ENCODE results near the gene ZMYND19.

GRCh38 chr9:137632230-137633161 is 42.2 kb upstream of the ZMYND19 start:
- TF ChIP-seq CTCF (IDR thresholded peaks at IDR 0.05; ENCODE audit: insufficient read depth, low read length) (no peak), POLR2AphosphoS5 (IDR thresholded peaks at IDR 0.05; ENCODE audit: low read depth) (no peak), SPI1 (IDR thresholded peaks at IDR 0.05; ENCODE audit: borderline replicate concordance, low read depth) (no peak), REST (IDR thresholded peaks at IDR 0.05; ENCODE audit: insufficient replicate concordance, low read depth) (no peak)
